ENCODE data around the gene PRKCH.

The PRKCH gene

GRCh38 chr14:61491876-61492434 lies 170.6 kb downstream of the PRKCH start:
- H3K4me3 ChIP-seq (ENCODE audit: low read depth, low read length): no peak overlapping the region
- DNase-seq (ENCODE audit: low read depth): no peak
- no peak for TF ChIP-seq CTCF (conservative IDR thresholded peaks at IDR 0.05; ENCODE audit: low read depth, low read length)

- H3K4me3 ChIP-seq (ENCODE audit: low read depth, low read length): no peak overlapping the region
- TF ChIP-seq CTCF (conservative IDR thresholded peaks at IDR 0.05; ENCODE audit: low read depth, low read length): peak; percentile 12
- no peak for DNase-seq (ENCODE audit: low read depth)
Measured at GRCh38 chr14:61492474-61492873, 171.1 kb downstream of the PRKCH start.

DNA sequence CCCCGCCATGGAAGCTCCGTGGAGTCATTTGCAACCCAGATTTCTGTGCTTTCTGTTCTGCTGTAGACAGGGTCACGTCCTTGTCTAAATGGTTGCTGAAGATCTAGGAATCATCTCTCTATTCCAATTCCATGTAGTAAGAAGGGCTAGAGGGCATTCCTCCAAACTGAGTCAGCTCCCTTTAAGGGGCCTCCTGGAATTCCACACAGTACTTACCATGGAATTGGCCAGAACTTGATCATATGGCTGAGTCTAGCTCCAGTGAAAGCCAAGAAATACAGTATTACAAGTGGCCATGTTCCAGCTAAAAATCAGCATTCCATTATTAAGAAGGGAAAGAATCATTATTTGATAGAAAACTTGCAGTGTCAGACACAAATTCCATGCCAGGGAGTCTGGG lies 171.9 kb downstream of the PRKCH start:
- DNase-seq (ENCODE audit: low read depth): peak; percentile 86
- H3K4me3 ChIP-seq (ENCODE audit: low read depth, low read length): no peak overlapping the region
- TF ChIP-seq CTCF (conservative IDR thresholded peaks at IDR 0.05; ENCODE audit: low read depth, low read length): no peak

GRCh38 chr14:61494018-61494417 lies 172.6 kb downstream of the PRKCH start:
- no peak for DNase-seq (ENCODE audit: low read depth)
- TF ChIP-seq CTCF (conservative IDR thresholded peaks at IDR 0.05; ENCODE audit: low read depth, low read length): no peak
- no peak overlapping the region for H3K4me3 ChIP-seq (ENCODE audit: low read depth, low read length)

- no peak for TF ChIP-seq CTCF (conservative IDR thresholded peaks at IDR 0.05; ENCODE audit: low read depth, low read length)
- H3K4me3 ChIP-seq (ENCODE audit: low read depth, low read length): no peak overlapping the region
- DNase-seq (ENCODE audit: low read depth): no peak
Measured at GRCh38 chr14:61495809-61496208, 174.4 kb downstream of the PRKCH start.

DNA sequence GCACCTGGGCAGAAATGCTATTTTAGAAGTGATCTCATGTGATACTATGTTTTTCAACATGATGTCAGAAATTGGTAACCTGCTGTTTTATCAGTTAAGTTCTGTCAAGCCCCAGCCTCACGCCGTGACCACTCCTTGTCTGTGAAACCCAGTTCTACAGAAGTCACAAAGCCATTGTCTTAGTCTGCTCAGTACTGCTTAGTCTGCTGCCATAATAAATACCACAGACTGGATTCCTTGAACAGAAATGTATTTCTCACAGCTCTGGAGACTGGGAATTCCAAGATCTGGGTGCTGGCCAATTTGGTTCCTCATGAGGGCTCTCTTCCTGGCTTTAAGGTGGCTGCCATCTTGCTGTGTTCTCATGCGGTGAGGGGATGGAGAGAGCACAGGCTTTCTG lies 176.9 kb downstream of the PRKCH start:
- DNase-seq (ENCODE audit: low read depth): peak; percentile 45
- no peak overlapping the region for H3K4me3 ChIP-seq (ENCODE audit: low read depth, low read length)
- TF ChIP-seq CTCF (conservative IDR thresholded peaks at IDR 0.05; ENCODE audit: low read depth, low read length): no peak

- no peak for TF ChIP-seq CTCF (conservative IDR thresholded peaks at IDR 0.05; ENCODE audit: low read depth, low read length)
- H3K4me3 ChIP-seq (ENCODE audit: low read depth, low read length): no peak overlapping the region
- DNase-seq (ENCODE audit: low read depth): peak; percentile 85
Measured at GRCh38 chr14:61498811-61499210, 177.4 kb downstream of the PRKCH start.
